Measurements from ENCODE around the gene ZNF467. TPM values are rescaled to one million over a fixed set of nuclear protein-coding genes. Genes with fewer than 3 reads are reported as not detected.

ZNF467 gene
- total and polyA plus RNA-seq, 2 donors (not counting 3 experiments of a cell fraction or from before 2014, with no cell fraction given) = 4.2 to 8.9 TPM

DNA sequence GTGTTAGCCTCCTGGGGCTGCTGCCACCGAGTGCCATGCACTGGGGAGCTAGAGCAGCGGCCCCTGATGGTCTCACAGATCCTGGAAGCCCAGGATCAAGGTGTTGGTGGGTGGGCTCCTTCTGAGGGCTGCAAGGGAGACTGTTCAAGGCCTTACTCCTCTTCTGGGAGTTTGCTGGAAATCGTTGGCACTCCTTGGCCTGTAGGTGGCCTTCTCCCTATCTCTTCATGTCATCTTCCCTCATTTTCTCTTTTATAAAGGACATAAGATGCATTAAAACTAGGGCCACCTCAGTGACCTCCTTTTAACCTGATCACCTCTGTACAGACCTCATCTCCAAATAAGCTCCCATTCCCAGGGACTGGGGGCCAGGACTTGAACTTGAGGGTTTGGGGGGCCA is 37.8 kb upstream of the ZNF467 start:
- Histone ChIP-seq H3K4me1 (ENCODE audit: control insufficient read depth, extremely low read depth, insufficient read depth, low read length) (no peaks in the 10 kb centered on the region), H3K9me1 (replicated peaks; ENCODE audit: control insufficient read depth, extremely low read depth, insufficient read depth, low read length) (no peaks in the 10 kb centered on the region), H3K4me2 (ENCODE audit: insufficient read depth, low read length) (no peak overlapping the region), H3K36me3 (ENCODE audit: control insufficient read depth in 2 of 2, extremely low read depth in 1 of 2, insufficient read depth in 2 of 2, low read length in 2 of 2) (no peaks in the 10 kb centered on the region), H2AFZ (ENCODE audit: low read depth, low read length) (no peak overlapping the region), H3K79me2 (ENCODE audit: control insufficient read depth, insufficient read depth, low read length) (no peaks in the 10 kb centered on the region), H3K4me3 (replicated peaks in 1 of 3; ENCODE audit: insufficient read depth in 1 of 3, low read depth in 1 of 3, low read length in 3 of 3) (no peak overlapping the region), H4K20me1 (replicated peaks; ENCODE audit: control insufficient read depth, extremely low read depth, insufficient read depth, low read length) (no peaks in the 10 kb centered on the region), H3K27me3 (ENCODE audit: control insufficient read depth in 2 of 2, insufficient read depth in 2 of 2, low read length in 2 of 2) (no peaks in the 10 kb centered on the region), H3K27ac (ENCODE audit: insufficient read depth, low read depth, low read length) (no peak overlapping the region), H3K9me3 (replicated peaks; ENCODE audit: control insufficient read depth, insufficient read depth, low read length) (no peaks in the 10 kb centered on the region), H3K9ac (replicated peaks; ENCODE audit: extremely low read depth, insufficient read depth, low read length) (no peak overlapping the region)
- no TSS peak for BruUV-seq (replicated peaks)
- FAIRE-seq = no peak
- DNase-seq (ENCODE audit: low read depth, low spot score) = no peak
- intact Hi-C loops (cut with micrococcal nuclease) = no loop called here
- ChIA-PET POLR2A (no interaction called here), CTCF (no interaction called here)
- TF ChIP-seq EZH2 (IDR thresholded peaks at IDR 0.05; ENCODE audit: borderline replicate concordance, low read depth, low read length, severe bottlenecking) (no peak), GATA2 (IDR thresholded peaks at IDR 0.05; ENCODE audit: insufficient read depth, insufficient read length, low read depth, low read length) (no peak), POLR2A (IDR thresholded peaks at IDR 0.05; ENCODE audit: low read depth, low read length) (no peak), MYC (IDR thresholded peaks at IDR 0.05; ENCODE audit: low read depth, low read length) (no peak), JUN (IDR thresholded peaks at IDR 0.05; ENCODE audit: borderline replicate concordance, insufficient read depth, insufficient read length, low read depth) (no peak), POLR2AphosphoS5 (IDR thresholded peaks at IDR 0.05; ENCODE audit: insufficient read depth, low read depth, low read length) (no peak), FOS (IDR thresholded peaks at IDR 0.05; ENCODE audit: borderline replicate concordance, insufficient read depth, low read length) (no peak)
- TF ChIP-seq, protein P1, sequence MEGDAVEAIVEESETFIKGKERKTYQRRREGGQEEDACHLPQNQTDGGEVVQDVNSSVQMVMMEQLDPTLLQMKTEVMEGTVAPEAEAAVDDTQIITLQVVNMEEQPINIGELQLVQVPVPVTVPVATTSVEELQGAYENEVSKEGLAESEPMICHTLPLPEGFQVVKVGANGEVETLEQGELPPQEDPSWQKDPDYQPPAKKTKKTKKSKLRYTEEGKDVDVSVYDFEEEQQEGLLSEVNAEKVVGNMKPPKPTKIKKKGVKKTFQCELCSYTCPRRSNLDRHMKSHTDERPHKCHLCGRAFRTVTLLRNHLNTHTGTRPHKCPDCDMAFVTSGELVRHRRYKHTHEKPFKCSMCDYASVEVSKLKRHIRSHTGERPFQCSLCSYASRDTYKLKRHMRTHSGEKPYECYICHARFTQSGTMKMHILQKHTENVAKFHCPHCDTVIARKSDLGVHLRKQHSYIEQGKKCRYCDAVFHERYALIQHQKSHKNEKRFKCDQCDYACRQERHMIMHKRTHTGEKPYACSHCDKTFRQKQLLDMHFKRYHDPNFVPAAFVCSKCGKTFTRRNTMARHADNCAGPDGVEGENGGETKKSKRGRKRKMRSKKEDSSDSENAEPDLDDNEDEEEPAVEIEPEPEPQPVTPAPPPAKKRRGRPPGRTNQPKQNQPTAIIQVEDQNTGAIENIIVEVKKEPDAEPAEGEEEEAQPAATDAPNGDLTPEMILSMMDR (IDR thresholded peaks at IDR 0.05; ENCODE audit: extremely low read depth in 1 of 2, insufficient read depth in 1 of 2, low read depth in 1 of 2, low read length in 2 of 2) = no peak
- TF ChIP-seq, protein P2, sequence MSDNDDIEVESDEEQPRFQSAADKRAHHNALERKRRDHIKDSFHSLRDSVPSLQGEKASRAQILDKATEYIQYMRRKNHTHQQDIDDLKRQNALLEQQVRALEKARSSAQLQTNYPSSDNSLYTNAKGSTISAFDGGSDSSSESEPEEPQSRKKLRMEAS (IDR thresholded peaks at IDR 0.05; ENCODE audit: insufficient read depth, insufficient read length) = no peak
- dilution Hi-C loops (cut with MboI; ENCODE audit: extremely low pct_ligation_motif_present, low sequenced_read_pairs) = no loop called here

Measured in endothelial cell of umbilical vein (primary cell).